ENCODE measurements around the gene RPL28.

Gene RPL28

DNA sequence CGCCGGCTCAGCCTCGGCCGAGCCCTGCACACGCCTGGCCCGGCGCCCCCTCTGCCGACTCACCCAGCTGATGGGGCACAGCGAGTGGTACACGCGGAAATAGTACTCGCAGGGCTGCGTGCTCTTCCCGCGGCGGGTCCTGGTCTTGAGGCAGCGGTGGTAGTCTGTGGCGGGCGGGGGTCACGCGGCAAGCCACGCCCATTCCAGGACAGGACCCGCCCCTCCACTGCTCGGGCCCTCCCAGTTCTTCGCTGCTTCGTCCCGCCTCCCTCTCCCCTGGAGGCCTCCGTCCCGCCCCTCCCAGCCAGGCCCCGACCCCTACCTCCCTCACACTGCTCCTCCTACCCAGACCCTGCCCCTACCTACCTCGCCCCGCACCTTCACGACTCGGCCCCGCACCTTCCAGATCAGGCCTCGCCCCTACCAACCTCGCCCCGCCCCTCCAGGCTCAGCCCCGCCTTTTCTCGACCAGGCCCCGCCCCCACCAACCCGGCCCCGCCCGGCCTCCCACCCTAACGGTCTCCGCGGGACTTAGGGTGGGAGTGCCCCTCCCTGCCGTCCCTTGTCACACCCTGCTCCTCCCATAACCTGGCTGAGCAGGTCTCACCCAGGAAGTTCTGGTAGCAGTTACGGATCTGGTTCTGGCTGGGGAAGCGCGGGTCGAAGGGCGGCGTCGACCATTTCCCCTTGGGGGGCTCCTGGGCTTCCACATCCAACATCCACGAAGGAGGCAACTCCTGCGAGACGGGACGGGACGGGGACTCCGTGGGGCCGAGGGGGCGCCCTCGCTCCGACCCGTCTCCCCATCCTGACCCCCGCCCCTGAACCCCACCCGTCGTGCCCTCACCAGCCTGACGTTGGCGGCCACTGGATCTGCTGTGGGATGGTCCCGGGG, 31.7 kb upstream of the RPL28 start:
- peak; percentile 56 for DNase-seq

DNA sequence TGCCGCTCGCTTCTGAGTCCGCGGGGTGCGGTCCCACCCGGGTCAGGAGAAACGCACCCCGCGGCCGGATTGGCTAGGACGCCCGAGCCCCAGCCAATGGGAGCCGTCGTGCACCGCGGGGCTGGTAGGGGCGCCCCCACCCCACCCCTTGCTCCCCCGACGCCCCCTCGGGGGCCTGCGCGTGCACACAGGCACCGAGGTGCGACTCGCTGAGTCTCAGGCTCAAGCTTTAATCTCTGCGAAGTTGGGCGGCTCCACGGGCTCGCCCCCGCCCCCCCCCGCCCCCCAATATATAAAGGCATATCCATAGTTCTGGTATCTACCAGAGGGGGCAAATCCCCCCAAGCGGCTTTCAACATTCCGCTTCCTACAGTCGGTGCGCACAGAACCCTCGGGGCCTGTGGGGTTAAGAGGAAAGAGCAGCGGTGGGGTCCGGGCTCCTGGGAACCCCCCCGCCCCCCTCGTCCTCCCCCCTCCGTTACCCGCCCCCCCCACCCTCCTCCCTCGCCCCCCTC, 31.0 kb upstream of the RPL28 start, which contains the start of gene COX6B2:
COX6B2 (minus strand) TSS at position 22 of the 515 bp plus-strand sequence. CDS start 198 bp downstream, outside the sequence.
- DNase-seq: peak; percentile 45

DNA sequence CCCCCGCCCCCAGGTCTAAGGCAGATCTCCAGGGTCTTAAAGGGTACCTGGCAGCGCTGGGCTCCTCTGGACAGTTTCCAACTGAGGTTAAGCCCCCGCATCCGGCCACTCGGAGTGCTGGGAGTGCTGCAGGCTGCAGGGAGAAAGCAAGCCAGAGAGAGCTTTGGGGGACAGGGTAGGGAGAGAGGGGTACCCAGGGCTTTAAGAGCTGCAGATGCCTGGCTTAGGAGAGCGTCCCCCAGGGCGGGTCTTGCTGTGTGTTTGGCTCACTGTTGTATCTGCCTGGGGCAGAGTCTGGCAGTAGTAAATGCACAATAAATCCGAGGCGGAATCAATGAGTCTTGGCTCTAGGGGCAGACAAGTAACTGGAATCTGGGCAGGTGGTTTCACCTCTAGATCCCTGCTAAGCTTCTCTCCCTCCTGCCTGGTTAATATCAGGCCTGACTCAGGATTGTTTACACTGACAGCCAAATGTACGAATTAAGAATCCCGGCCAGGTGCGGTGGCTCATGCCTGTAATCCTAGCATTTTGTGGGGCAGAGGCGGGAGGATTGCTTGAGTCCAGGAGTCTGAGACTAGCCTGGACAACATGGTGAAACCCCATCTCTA, 30.4 kb upstream of the RPL28 start:
- DNase-seq: no peak

DNA sequence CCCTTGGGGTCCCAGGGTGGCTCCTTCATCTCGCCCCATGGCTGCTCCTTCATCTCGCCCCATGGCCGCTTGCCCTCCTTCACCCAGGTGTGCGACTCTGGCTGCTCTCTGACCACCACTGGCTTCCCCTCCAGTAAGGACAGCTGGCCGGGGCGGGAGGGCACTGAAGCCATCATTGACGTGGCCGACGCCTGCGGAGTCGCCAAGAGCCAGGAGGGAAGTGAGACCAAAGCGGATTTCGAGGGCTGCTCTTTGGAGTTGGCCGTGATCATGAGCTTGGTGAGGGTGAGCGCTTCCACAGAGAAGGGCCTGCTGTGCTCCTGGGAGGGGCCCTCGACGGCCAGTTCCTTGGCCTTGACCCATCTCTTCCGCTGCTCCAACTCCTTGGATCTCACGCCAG, 27.2 kb upstream of the RPL28 start:
- DNase-seq: no peak

DNA sequence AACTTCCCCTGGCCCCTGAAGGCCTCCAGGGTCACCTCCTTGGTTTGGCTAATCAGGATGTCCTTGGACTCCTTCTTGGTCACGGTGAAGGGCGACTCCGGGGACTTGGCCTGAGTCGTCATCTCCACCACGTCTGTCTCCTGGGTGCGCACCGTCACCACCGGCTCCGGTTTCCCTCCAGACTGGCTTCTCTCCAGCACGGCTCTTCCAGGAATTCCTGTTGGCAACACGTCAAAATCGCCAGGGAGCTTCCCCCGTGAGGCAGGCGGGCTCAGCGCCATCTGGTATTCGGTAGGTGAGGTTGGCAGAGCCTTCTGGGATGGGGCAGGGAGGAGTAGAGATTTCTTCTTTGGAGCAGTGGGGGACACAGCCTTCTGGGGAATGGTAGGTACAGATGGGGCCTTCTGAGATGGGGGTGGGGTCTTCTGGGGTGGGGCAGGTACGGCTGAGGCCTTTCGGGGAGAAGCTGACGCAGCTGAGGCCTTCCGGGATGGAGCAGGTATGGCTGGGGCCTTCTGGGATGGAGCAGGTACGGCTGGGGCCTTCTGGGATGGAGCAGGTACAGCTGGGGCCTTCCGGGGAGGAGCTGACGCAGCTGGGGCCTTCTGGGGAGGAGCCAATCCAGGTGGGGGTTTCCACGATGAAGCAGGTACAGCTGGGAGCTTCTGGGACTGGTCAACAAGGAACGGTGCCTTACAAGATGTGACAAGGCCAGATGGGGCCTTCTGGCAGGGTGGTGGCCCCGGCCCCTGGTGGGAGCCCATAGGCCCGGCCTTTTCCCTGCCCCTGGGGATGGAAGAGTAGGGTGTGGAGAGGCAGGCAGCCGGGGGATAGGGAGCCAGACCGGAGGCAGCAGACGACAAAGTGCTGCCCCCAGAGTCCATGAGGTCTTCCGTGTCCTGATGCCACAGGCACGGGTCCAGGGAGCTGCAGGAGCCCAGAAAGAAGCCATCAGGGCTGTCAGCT, 26.5 kb upstream of the RPL28 start:
- no peak for DNase-seq

DNA sequence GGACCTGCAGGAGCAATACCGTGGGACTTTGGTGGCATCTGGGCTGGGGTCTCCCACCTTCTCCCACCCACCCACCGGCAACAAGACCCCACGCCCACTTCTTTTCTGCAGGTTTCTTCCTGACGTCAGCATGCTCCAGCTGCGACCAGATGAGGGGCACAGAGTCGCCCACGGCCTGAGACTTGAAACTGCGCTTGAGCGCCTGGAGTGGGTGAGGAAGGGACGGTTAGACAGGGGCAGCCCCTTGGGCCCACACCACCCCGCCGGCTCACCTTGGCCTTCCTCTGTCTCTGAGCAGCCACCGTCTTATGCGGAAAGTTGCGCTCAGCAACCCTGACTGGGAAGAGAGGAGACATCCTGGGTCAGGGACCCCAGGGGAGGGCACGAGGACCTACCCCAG, 24.8 kb upstream of the RPL28 start:
- DNase-seq: no peak

DNA sequence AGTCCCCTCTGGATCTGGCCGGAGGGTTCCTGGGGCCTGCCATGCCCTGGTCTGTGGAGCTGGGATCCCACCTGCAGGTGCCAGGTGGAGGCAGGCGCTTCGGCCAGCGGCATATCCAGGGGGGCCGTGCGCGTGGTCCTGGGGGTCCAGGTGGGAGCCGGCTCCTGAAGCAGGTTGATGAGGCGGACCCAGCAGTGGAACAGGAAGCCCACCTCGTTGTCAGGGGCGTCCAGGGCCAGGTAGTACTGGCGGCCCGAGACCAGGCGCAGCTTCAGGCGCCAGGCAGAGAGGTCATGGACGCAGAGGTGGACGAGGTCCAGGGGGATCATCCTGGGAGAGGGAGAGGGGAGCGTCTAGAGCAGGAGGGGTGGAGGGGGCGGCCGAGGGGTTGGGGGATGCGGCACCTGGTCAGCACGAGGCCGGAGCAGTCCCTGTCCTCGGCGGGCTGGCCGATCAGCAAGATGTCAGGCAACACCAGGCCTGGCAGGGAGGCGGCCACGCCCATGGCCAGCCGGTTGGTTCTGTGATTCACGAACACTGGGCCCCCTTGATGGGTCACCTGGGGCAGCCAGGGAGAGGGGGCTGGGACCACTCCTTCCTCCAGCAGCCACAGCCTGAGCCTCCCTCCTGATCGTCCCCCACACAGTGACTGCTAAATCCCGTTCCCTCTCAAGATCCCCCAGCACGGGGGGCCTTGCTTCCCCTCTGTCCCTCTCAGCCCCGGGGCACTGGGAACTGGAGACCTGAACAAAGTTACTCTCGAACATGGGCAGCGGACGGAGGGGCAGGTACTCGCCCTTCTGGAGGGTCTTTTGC, 23.4 kb upstream of the RPL28 start:
- no peak for DNase-seq

DNA sequence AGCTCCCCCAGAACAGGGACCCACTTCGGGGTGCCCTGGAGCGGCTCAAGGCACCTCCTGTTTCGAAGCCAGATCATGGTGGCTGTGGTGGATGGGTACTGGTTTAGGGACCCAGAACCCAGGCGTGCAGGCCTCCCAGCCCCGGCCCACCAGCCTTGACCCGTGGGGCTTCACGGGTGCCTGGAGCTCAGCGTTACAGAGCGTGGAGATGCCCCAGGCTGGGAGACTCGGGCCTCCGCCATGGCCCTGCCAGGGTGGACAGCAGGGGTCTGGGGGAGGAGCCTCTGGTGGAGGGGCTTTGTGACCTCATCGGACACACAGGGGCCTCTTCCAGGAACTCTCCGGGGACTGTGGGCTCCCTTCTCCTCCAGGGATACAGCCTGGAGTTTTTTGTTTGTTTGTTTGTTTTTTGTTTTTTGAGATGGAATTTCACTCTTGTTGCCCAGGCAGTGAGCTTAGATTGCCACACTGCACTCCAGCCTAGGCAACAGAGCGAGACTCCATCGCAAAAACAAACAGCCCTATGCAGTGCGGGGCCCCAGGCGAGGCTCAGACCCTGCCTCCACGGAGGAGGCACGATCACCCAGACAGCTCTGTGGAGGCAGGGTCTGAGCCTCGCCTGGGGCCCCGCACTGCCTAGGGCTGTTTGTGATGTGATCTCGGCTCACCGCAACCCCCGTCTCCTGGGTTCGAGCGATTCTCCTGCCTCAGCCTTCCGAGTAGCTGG, 22.6 kb upstream of the RPL28 start, which contains the start of gene GARIN5B:
GARIN5B (minus strand) TSS at position 271 of the 727 bp plus-strand sequence; CDS start at position 77, 194 bp downstream.
- DNase-seq: no peak

DNA sequence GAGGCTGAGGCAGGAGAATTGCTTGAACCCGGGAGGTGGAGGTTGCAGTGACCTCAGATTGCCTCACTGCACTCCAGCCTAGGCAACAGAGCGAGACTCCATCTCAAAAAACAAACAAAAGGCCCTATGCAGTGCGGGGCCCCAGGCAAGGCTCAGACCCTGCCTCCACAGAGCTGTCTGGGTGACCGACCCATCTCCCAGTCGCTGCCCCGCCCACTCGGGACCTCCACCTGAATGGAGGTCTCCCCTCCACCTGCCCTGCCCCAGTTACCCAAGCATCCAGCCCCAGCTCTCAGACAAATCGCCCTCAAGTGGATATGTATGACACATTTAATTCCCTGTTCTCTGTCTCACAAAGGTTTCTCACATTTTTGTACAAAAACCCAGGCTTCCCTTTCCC, 20.5 kb upstream of the RPL28 start:
- DNase-seq: no peak

DNA sequence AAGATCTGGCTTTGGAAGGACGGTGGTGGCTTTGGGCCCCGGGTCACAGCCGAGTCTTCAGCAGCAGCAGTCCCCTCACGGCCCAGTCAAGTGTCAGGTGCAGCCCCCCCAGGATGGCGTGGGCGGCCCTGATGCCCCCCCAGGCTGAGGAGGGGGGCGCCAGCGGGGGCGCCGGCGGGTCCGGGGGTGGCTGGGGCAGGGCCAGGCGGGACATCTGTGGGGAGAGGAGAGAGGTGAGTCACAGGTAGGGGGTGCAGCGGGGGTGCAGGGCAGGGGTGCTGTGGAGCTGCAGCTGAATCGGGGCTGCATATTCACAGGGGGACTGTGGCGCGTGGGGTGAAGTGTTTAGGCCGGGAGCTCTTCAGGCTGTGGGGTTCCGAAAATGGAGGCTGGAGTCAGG, 19.8 kb upstream of the RPL28 start:
- no peak for DNase-seq

DNA sequence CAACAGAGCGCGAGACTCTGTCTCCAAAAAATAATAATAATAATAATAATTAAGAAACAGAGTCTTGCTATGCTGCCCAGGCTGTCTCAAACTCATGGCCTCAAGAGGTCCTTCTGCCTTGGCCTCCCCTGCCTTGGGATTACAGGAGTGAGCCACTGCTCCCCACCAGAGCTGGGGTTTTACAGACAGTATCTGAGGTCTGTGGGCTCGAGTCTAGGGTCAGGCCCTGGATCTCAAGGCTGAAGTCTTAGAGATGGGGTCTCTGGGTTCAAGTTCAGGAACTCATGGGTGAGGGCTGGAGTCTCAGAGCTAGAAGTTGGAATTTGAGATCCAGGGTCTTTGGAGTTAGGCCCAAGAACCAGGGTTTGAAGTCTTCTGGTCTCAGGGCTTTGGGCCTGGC, 18.9 kb upstream of the RPL28 start:
- no peak for DNase-seq

DNA sequence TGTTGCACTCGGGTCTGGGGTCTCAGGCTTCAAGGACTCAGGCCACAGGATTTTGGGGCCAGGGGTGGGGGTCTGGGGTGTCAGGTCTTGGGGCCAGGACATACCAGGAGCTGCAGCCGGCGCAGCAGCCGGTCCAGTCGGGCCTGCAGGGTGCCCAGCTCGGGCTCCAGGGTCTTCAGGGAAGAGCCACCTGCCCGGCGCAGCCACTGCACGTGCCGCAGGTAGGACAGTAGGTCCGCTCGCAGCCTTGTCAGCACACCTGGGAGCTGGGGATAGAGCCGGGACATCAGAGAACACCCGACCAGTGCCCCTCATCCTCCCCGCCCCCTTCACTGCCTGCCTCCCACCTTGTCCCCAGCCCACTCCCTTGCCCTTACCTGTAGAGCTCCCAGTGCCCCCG, 17.6 kb upstream of the RPL28 start:
- no peak for DNase-seq

DNA sequence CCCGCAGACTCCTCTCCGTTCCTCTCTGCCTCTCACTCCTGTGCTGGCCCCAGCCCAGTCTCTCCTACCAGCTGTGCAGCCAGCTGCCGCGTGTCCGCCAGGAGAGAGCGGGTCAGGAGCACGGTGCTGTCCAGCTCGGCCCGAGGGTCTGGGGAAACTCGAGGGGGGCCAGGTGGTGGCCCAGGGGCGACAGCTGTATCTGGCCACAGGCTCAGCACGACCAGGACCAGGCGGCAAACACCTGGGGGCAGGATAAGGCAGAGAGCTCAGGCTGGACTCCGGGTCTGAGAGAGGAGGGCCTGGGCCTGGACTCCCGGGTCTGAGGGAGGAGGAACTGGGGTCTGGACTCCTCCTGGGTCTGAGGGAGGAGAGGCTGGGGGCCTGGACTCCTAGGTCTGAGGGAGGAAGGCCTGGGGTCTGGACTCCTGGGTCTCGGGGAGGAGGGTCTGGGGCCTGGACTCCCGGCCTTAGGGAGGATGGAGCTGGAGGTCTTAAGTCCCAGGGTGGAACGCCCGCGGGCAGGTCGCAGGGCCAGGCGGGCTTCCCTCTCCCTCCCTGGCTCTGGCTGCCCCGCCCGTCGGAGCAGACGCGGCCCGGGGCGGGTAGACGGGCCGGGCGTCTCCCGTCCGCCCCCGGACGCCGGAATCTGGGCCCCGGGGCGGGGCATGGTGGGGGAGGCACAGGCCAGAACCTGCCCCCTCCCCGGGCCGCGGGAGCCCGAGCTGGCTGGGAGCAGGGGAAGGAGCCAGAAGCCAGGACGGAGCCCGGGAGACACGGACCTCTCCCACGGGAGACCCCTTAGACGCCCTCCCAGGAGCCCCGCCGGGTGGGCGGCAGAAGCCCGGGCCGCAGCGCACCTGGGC, 16.8 kb upstream of the RPL28 start:
- peak; percentile 87 for DNase-seq

DNA sequence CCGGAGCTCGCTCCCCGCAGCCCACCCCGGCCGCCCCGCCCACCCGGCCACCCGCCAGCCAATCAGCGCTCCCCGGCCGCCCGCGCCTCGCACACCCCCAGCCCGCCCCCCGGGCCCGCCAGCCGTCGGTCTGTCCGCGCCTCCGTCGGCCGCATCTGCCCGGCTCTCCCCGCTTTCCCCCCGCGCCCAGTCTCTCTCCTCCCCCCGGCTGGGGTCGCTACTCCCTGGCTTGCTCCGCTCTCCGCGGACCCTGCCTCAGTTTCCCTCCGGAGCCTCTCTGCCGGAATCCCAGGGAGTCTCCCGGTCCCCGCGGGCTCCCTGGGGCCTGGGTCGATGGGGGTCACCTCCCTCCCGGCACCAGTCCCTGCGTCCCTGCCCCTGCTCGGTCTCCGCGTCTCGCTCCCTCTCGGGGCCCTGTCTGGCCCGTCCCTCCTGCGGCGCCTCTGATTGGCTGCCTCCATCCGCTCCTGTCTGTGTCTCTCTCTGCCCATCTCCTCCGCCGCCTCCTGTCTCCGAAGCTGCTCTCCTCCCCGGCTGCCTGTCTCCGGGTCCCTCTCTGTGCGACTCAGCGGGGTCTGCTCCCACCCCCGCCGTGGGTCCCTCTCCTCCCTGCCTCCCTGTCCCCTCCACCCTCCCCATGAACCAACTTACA, 16.0 kb upstream of the RPL28 start:
- peak; percentile 82 for DNase-seq

DNA sequence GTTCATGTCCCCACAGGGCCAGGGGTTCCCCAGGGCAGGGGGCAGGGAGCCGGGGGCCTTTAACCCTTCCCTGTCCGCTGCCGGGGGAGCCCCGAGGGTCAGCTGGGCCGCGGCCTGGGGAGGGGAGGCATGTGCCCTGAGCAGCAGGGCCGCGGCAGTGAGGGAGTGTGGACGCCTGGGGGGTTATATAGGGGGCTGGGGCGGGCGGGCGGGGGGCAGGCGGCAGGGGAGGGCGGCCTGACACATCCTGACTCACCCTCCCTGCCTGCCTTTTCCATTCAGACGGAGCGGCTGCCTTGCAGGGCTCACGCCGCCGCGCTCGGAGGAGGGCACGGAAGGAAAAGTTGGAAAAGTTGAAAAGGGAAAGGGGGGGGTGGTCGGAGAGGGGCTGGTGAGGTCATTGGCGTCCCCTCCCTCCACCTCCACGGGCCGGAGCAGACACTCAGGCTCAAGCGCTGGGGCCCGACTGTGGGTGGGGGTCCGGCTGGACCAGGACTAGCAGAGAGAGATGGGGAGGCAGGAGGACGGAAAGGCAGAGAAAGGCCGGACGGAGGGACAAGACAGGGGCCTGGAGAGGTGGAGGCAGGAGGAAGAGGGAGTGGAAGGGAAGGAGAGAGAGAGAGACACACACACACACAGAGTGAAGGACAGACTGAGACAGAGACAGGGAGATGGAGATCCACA, 15.3 kb upstream of the RPL28 start, which contains the start of gene IL11:
IL11 (minus strand) TSS at position 159 of the 684 bp plus-strand sequence; CDS start at position 6, 153 bp downstream.
- DNase-seq: peak; percentile 77

DNA sequence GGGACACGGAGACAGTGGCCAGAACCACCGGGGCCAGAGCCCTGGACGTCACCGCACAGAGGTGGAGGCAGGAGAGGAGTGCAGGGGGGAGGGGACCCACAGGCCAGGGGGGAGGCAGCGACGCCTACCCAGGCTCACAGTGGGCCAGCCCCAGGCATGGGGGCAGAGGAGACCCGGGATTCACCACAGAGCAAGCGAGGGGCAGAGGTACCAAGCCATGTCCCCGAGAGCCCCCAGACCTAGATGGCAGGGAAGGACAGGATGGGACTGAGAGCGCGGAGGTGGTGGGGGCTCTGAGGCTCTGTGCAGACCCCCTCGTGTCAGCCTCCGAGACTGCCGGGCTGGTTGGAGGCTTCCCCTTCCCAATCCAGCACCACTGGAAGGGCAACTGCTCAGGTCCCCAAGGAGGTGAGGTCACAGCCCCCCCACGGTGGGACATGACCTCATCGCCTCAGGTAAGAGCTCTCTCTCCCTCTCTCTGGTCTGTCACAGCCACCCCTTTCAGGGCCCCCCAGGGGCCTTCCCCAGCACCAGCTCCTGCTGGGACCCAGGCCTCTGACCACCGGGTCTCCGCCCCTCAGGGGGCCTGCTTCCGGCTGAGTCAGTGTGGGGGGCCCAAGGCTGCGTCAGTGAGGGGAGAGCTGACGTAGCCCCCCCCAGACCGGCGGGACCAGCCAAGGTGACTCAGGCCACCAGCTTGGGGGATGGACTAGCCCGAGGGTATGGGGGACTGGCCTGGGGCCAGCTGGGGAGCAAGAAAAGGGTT, 13.2 kb upstream of the RPL28 start:
- DNase-seq: peak; percentile 64

DNA sequence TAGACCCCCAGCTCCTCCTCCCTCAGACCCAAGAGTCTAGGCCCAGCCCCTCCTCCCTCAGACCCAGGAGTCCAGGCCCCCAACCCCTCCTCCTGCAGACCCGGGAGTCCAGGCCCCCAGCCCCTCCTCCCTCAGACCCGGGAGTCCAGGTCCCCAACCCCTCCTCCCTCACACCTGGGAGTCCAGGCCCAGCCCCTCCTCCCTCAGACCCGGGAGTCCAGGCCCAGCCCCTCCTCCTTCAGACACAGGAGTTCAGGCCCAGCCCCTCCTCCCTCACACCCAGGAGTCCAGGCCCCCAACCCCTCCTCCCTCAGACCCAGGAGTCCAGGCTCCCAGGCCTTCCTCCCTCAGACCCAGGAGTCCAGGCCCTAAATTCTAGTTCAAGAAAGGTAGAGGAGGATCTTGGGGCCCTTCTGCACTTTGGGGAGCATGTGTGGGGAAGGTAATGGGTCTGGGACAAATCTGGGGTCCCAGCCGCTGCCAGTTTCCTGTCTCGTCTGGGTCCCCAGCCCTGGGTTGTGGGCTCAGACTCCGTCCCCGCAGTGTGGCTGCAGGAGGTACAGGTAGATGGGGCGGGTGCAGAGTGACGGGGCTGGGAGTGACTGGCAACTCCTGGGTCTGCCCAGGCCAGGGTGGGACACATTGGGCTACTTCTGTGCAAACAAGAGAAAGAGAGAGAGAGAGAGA, 12.3 kb upstream of the RPL28 start:
- DNase-seq: no peak
